DMS53 treated with DMSO at 0.1 percent for 48 hours (cell line): Measurements from ENCODE around the gene AOPEP.
"Not testable (repeated sequence)": the region's sequence is repeated elsewhere in the genome, so short reads cannot be mapped to it uniquely, and the experiment has no call there.

Source experiments
- DNase-seq: peaks from one replicate; lab custom pipeline; 2025; ENCODE audit not compliant: unreplicated experiment; lab: John Stamatoyannopoulos, UW

The AOPEP gene

DNA sequence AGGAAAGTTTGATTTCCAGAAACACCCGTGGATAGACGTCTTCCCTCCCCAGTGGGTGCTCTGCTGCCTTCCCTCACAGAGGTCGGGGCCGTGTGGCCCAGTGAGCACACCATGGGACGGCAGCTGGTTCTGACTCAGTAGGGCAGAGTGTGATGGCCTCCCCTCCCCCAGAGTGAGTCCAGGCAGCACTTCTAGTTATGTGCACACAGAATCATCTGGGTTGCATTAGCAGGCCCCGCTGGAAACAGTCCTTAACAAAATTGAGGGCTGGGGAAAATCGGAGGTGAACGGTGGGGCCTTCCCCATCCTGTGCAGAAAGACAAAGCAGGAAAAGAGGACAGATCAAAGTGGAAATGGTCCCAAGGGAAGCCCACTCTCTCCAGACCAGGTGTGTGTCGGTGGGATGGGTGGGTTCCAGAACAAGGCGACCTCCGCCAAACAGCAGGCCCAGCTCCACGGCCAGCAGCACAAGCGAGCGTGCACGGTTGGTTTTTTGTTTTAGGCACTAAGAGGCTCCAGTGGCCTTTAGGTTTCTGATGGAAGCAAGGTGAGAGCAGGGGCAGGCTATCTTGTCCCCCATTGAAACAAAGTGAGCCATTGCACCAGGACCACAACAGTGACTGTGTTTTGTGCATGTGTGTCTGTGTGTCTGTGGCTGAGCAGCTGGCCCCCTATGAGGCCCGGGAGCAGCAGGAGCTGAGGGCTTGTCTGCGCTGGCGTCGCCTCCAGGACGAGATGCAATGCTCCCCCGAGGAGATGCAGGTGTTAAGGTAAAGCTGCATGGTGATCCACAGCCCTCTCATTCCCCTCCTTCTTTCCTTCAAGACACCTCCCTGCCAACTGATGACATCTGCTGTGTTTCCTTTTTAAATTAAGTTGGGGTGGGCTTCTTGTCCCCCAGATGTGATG is 201.5 kb downstream of the AOPEP start:
- no peak for DNase-seq

DNA sequence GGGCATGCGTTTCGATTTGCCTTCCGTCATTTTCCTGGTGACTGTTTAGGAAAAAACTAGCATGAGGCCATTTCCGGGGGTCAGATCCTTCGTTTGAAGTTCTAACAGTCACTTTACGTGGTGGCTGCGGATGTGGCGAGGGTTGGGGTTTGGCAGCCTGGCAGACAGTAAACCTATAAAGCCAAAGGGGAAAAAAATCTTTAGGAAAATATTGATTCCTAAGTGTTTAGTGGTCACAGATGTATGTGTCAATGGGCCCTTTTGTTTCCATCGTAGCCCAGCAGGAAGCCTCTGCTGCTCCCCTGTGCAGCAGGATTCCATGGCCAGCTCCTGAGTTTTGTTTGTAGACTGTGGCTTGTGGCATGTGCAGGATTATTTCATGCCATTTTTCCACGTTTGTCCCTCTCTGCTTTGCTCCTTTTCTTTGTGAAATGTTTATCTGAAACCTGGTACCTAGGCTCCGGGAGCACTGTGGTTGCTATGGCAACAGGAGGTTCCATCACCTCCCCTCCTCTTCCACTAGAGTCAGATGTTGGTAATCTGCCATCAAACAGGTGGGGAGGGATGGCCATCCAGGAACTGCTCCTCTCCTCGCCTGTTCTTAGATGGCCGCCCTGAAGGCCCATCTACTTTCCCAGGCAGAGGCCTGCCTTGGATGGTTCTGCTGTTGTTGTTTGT is 202.3 kb downstream of the AOPEP start:
- no peak for DNase-seq

- no peak for DNase-seq
These were observed 202.9 kb downstream of the AOPEP start for GRCh38 chr9:94929369-94929756.

- DNase-seq: no peak
These were observed 204.6 kb downstream of the AOPEP start for GRCh38 chr9:94931036-94931633.

DNA sequence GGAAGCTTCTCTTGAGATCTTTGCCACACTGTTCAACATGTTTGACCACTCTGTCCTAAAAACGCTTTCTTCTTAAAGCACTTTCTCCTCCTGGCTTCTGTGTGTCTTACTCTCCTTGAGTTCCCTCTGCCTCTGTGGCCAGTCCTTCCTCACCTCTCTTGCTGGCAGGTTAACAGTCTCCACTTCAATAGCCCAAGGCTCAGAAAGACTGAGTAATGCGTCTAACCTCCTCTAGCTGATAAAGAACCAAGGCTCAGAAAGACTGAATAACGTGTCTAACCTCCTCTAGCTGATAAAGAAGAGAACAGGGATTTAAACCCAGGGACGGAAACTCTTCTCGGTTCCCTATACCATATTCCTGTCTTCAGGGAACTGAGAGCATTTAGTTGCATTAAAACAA is 205.2 kb downstream of the AOPEP start:
- DNase-seq: no peak

GRCh38 chr9:94932652-94933510 is 206.4 kb downstream of the AOPEP start:
- no peak for DNase-seq

GRCh38 chr9:94933511-94933828 is 207.0 kb downstream of the AOPEP start:
- no peak for DNase-seq

DNA sequence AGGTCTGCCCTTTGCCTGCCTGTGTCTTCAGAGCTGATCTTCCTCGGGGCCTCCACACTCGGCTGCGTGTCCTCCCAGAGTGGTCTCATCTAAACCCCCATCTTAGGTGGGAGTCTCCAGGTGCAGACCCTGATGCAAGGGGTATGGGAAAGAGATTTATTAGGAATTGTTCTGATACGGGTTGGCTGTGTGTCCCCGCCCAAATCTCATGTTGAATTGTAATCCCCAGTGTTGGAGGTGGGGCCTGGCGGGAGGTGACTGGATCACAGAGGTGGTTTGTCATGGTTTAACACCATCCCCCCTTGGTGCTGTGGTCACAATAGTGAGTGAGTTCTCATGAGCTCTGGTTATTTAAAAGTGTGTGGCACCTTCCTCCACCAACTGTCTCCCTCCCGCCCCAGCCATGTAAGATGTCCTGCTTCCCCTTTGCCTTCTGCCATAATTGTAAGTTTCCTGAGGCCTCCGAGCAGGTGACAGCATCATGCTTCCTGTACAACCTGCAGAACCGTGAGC is 208.4 kb downstream of the AOPEP start:
- DNase-seq: no peak

DNA sequence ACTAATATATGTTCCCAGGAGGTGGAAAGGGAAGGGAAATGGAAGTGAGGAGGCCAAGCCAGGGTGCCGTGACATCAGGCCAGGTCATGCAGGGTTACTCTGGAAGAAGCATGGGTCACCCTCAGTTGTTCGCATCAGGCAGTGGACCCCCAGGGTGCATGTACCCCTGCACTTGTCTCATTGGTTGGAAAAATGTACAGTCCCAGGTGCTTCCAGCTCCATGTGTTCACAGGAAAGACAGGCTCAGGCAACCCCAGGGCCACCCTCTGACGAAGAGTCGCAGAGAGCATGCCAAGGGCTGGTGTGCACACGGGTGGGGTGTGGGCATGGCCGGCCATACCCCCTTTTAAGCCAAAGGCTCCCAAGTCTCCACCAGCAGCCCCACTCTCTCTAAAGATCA is 208.9 kb downstream of the AOPEP start:
- no peak for DNase-seq

DNA sequence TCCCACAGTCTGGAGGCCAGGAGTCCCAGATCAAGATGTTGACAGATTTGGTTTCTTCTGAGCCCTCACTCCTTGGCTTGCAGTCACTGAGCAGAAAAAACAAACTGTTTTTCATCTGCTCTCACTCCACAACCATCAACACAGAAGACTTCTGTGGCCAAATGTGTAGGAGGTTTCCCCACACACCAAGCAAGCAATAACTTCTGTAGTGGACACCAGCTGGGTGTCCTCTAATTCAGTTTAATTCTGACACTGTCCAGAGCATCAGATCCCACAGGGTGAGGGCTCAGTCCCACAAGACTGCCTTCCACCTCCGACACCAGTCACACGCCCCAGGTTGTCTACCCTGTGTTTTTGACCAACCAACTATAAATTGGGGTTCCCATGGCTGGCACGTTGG is 209.9 kb downstream of the AOPEP start:
- no peak for DNase-seq

DNA sequence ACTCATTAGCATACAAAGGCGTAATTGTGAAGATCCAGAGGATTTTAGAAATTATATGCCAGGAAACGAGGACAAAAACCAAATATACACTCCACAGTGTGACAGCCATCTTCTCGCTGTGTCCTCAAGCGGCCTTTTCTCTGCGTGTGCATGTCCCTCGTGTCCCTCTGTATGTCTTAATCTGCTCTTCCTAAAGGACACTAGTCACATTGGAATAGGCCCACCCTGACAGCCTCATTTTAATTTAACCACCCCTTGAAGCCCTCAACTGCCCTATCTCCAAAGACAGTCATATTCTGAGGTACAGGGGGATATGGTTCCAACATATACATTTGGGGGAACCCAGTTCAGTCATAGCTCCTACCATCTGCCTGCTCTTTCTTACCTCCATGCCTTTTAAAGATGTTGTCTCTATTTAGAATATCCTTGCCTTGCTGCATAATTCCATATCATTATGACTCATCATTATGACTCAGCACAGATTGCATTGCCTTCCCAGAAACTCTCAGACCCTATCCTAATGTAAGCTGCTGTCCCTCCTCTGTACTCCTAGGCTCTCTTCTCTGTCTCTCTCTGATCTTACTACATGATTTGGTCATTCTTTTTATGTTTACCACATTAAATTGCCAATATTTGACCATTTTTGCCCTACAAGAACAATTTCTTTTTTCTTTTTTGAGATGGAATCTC is 210.9 kb downstream of the AOPEP start:
- peak; percentile 31 for DNase-seq

DNA sequence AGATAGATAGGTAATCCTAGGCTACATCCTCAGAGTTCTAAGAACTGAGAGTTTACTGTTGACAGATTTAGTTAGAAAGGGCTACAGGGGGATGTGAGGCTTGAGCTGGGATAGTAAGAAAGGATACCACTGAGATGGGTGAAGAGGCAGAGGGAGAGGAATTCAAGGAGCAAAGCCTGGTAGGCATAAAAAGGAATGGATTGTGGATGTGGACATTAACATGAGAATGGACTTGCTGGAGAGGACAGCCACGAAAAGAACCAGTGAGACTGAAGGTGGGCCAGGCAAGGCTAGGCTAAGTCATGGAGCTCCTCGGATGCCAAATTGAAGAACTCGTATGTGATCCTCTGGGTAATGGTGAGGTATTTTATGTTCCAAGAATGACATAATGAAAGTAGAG is 211.9 kb downstream of the AOPEP start:
- DNase-seq: no peak

DNA sequence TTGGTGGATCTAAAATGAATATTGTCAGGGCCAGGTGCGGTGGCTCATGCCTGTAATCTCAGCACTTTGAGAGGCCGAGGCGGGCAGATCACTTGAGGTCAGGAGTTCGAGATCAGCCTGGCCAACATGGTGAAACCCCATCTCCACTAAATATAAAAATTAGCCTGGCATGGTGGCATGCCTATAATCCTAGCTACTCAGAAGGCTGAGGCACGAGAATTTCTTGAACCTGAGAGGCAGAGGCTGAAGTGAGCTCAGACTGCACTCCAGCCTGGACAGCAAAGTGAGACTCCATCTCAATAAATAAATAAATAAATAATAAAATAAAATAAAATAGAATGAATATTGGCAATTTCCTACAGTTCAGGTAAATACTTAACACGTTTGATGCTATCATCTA is 213.8 kb downstream of the AOPEP start:
- DNase-seq: not testable (repeated sequence)

GRCh38 chr9:94941211-94941875 is 214.8 kb downstream of the AOPEP start:
- DNase-seq: peak; percentile 75

GRCh38 chr9:94944626-94945025 is 218.1 kb downstream of the AOPEP start:
- no peak for DNase-seq

GRCh38 chr9:94945197-94946144 is 219.0 kb downstream of the AOPEP start:
- DNase-seq: peak; percentile 46

DNA sequence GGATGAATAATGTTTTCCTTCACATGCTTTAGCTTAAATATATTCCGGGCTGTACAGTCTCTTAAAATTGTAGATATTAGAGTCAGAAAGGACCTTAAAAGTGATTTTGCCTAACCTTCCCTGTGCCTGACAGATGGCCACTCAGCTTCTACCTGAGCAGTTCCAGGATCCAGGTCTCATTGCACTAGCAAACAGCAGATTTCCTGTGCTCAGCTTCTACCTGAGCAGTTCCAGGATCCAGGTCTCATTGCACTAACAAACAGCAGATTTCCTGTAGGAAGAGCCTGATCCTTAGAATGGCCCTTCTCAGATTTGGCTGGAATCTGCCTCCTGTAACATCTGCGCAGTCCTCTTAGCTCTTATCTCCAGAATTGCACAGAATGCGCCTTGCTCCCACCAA is 219.8 kb downstream of the AOPEP start:
- no peak for DNase-seq

DNA sequence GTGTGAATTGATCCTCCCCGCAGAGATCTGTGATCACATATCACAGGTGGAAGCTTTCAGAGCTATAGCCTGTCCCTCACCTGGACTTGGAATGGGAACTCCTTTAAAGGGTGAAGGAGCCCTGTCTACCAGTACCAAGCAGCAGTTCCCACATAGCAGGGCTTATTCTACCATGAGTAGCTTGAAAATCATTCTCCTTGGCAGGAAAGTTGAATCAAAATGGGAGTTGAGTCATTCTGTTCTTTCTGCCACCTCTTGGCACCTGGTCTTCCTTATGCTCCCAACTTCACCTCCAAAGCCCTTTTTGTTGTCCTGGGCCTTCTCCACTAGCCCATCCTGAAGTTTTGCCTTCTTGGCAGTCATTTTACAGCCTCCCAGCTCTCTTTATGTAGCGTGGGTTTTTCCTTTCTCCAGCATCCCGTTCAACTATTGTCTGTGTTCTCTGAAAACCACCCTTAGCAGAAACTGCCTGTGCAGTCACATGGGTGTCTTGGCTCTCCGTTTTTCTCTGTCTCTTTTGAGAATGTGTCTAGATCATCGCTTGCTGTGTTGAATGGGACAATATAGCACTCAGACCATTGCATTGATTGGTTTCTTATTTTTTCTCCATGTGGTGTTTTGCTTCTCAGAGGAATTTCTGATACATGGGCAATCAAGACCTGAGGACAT is 222.2 kb downstream of the AOPEP start:
- DNase-seq: no peak
